GM06990 (cell line): ENCODE results near the gene DNAI1.

Experiments used
- DNase-seq: peaks from one replicate; pipeline ENCODE4 v3.0.0-alpha.2; 2011; ENCODE audit not compliant: insufficient read length; ENCODE audit errors: extremely low read depth
- H3K27me3 ChIP-seq: replicated peaks from 2 replicates; pipeline ENCODE4 v1.6.0; 2011; ENCODE audit warnings: low read length; ENCODE audit not compliant: control insufficient read depth, insufficient read depth
- H3K36me3 ChIP-seq: 2 replicates; pipeline ENCODE4 v1.5.1; 2011; ENCODE audit warnings: low read length; ENCODE audit not compliant: control insufficient read depth, insufficient read depth
- H3K4me3 ChIP-seq: replicated peaks from 2 replicates; pipeline ENCODE4 v1.5.1; 2011; ENCODE audit warnings: low read depth, mild to moderate bottlenecking, control low read depth, low read length
- CTCF ChIP-seq: IDR thresholded peaks from 2 replicates; pipeline ENCODE4 v1.5.1; 2011; ENCODE audit warnings: low read length, control low read depth, mild to moderate bottlenecking, inconsistent platforms; ENCODE audit not compliant: insufficient read depth, poor library complexity, severe bottlenecking

DNAI1 gene

GRCh38 chr9:34570376-34570775, 111.8 kb downstream of the DNAI1 start:
- Histone ChIP-seq H3K36me3 (no peaks in the 10 kb centered on the region), H3K4me3 (no peak overlapping the region), H3K27me3 (peaks cover 20% of the 10 kb centered on the region)
- DNase-seq: no peak
- no peak for TF ChIP-seq CTCF
